GM23338 (cell line): Measurements from ENCODE around the gene CAPN10. TPM values are rescaled to one million over a fixed set of nuclear protein-coding genes. Genes with fewer than 3 reads are reported as not detected.

Experiments used
- ATAC-seq: fragments of 200-7000 bp; cut with Tn5 transposase; 3 replicates; pipeline ENCODE4 v1.9.1; 2020
- DNase-seq: peaks from one replicate; pipeline ENCODE4 v3.0.0-alpha.2; 2015; ENCODE audit warnings: low spot score
- H2AFZ ChIP-seq: fragments of 200-600 bp; sonication (generic); 2 replicates; pipeline ENCODE4 v1.8.0; 2016; ENCODE audit warnings: antibody characterized with exemption, mild to moderate bottlenecking, moderate library complexity
- H3F3A ChIP-seq: fragments of 200-600 bp; sonication (generic); replicated peaks from 2 replicates; pipeline ENCODE4 v1.8.0; 2017; ENCODE audit warnings: antibody characterized with exemption, mixed run types, low read depth
- H3K27ac ChIP-seq: fragments of 200-600 bp; sonication (generic); 2 replicates; pipeline ENCODE4 v1.6.1; 2016; ENCODE audit warnings: low read depth
- H3K27me3 ChIP-seq: fragments of 200-600 bp; sonication (generic); 2 replicates; pipeline ENCODE4 v1.8.0; 2016; ENCODE audit warnings: mild to moderate bottlenecking, mixed run types, moderate library complexity; ENCODE audit not compliant: insufficient read depth
- H3K36me3 ChIP-seq: fragments of 200-600 bp; sonication (generic); 2 replicates; pipeline ENCODE4 v1.8.0; 2016; ENCODE audit warnings: mild to moderate bottlenecking; ENCODE audit not compliant: insufficient read depth
- H3K4me1 ChIP-seq: fragments of 200-600 bp; sonication (generic); 2 replicates; pipeline ENCODE4 v1.8.0; 2016; ENCODE audit warnings: mild to moderate bottlenecking, moderate library complexity; ENCODE audit not compliant: insufficient read depth
- H3K4me2 ChIP-seq: fragments of 200-600 bp; sonication (generic); 2 replicates; pipeline ENCODE4 v1.7.1; 2017; ENCODE audit warnings: mixed run types
- H3K4me3 ChIP-seq: fragments of 200-600 bp; sonication (generic); 2 replicates; pipeline ENCODE4 v1.6.1; 2016; ENCODE audit warnings: mixed run types
- H3K79me2 ChIP-seq: fragments of 200-600 bp; sonication (generic); replicated peaks from 2 replicates; pipeline ENCODE4 v1.8.0; 2017; ENCODE audit warnings: mild to moderate bottlenecking; ENCODE audit not compliant: insufficient read depth
- H3K9me2 ChIP-seq: fragments of 200-600 bp; sonication (generic); 2 replicates; pipeline ENCODE4 v1.8.0; 2017; ENCODE audit not compliant: insufficient read depth
- H4K20me1 ChIP-seq: fragments of 200-600 bp; sonication (generic); replicated peaks from 2 replicates; pipeline ENCODE4 v1.8.0; 2017; ENCODE audit warnings: mild to moderate bottlenecking; ENCODE audit not compliant: insufficient read depth
- H3K27ac Mint-ChIP-seq: 2 replicates; pipeline ENCODE4 v1.8.0; 2020; ENCODE audit warnings: inconsistent platforms, mild to moderate bottlenecking, moderate library complexity, mixed read lengths
- H3K27me3 Mint-ChIP-seq: 3 replicates; pipeline ENCODE4 v1.8.0; 2022; ENCODE audit warnings: low read depth, mild to moderate bottlenecking, moderate library complexity, mixed read lengths, inconsistent platforms; ENCODE audit not compliant: insufficient read depth, poor library complexity
- H3K36me3 Mint-ChIP-seq: 3 replicates; pipeline ENCODE4 v1.8.0; 2021; ENCODE audit warnings: low read depth, mild to moderate bottlenecking, inconsistent platforms, moderate library complexity, mixed read lengths
- H3K4me1 Mint-ChIP-seq: 3 replicates; pipeline ENCODE4 v1.8.0; 2020; ENCODE audit warnings: mild to moderate bottlenecking, inconsistent platforms, mixed read lengths
- H3K4me3 Mint-ChIP-seq: 3 replicates; pipeline ENCODE4 v1.8.0; 2021; ENCODE audit warnings: moderate library complexity, mild to moderate bottlenecking, inconsistent platforms, mixed read lengths
- H3K9me3 Mint-ChIP-seq: 3 replicates; pipeline ENCODE4 v1.8.0; 2020; ENCODE audit warnings: moderate library complexity, mild to moderate bottlenecking, inconsistent platforms, mixed read lengths
- CREB1 ChIP-seq: fragments of 250-450 bp; sonication (Bioruptor Pico); IDR thresholded peaks from 2 replicates; pipeline ENCODE4 v1.5.0; 2020; ENCODE audit warnings: low read depth, mild to moderate bottlenecking, moderate library complexity
- EZH2phosphoT487 ChIP-seq: fragments of 200-600 bp; sonication (generic); IDR thresholded peaks from one replicate; pipeline ENCODE4 v1.8.1; 2018; ENCODE audit warnings: antibody characterized with exemption; ENCODE audit not compliant: unreplicated experiment
- JUNB ChIP-seq: IDR thresholded peaks from one replicate; pipeline ENCODE4 v1.6.1; 2016; ENCODE audit warnings: antibody characterized with exemption; ENCODE audit not compliant: unreplicated experiment
- POLR2AphosphoS5 ChIP-seq: IDR thresholded peaks from 2 replicates; pipeline ENCODE4 v1.6.1; 2016; ENCODE audit warnings: antibody characterized with exemption, low read depth
- STAT1 ChIP-seq: IDR thresholded peaks from one replicate; pipeline ENCODE4 v1.6.1; 2016; ENCODE audit warnings: antibody characterized with exemption; ENCODE audit not compliant: unreplicated experiment
- ZNF114 ChIP-seq: fragments of 250-450 bp; sonication (Bioruptor Pico); IDR thresholded peaks from 2 replicates; pipeline ENCODE4 v1.5.0; 2020; ENCODE audit warnings: mild to moderate bottlenecking, moderate library complexity
- ZNF331 ChIP-seq: fragments of 250-450 bp; sonication (Bioruptor Pico); IDR thresholded peaks from 2 replicates; pipeline ENCODE4 v1.5.0; 2020; ENCODE audit warnings: low read depth, mild to moderate bottlenecking, moderate library complexity
- polyA plus RNA-seq: library from polyadenylated mRNA; unstranded; fragments of >200 nt; fragmentation: Nextera tagmentation; extraction: Ambion mirVana; gene quantifications from 2 replicates; pipeline ENCODE4 v1.2.1, GENCODE V29; 2016
- total RNA-seq: library from RNA; depleted of rRNA; stranded (reverse); fragments of >200 nt; shearing (Covaris generic); gene quantifications from 2 replicates; pipeline ENCODE4 v1.2.3, GENCODE V29; 2014
- TF ChIP-seq, protein P1 (sequence below): IDR thresholded peaks from 2 replicates; pipeline ENCODE4 v1.6.1; 2016; ENCODE audit warnings: antibody characterized with exemption
- TF ChIP-seq, protein P2 (sequence below): IDR thresholded peaks from one replicate; pipeline ENCODE4 v1.6.1; 2018; ENCODE audit warnings: antibody characterized with exemption; ENCODE audit not compliant: unreplicated experiment
- TF ChIP-seq, protein P3 (sequence below): fragments of 250-450 bp; sonication (Bioruptor Pico); IDR thresholded peaks from 2 replicates; pipeline ENCODE4 v1.5.0; 2020; ENCODE audit warnings: mild to moderate bottlenecking, moderate library complexity

Gene CAPN10
- total and polyA plus RNA-seq, 2 experiments from 2014 or later, result 30.2 to 59.8 TPM

DNA sequence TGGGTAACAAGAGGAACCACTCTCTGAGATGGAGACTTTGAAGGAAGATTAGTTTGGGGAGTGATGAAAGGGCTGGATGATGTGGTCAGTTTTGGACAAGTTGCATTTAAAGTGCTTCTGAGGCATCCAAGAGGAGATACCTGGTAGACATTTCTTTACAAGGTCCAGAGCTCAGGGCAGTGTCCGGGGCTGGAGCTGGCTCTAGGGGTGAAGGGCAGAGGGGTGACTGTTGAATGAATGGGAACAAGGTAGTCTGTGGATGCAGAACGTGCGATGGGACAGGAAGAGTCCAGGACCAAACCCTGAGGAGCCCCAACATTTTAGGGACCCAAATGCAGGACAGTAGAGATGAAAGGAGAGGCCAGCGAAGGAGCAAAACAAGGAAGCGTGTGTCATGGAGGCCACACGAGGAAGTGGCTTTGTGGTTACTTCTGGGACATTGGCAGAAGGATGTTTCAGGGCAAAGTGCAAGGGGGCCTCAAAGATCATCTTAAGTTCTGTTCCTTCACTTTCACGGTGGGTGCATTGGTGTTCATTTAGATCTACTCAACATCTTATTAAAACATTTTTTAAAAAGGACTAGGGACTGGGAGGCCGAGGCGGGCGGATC lies 25.2 kb downstream of the CAPN10 start:
- no peak overlapping the region for H3K4me3 Mint-ChIP-seq
- ATAC-seq (no peak), DNase-seq (no peak)
- Histone ChIP-seq H2AFZ (no peak overlapping the region), H3K4me2 (no peak overlapping the region), H3K79me2 (no peaks in the 10 kb centered on the region), H3K9me2 (no peaks in the 10 kb centered on the region), H3K36me3 (no peaks in the 10 kb centered on the region), H3K27me3 (no peaks in the 10 kb centered on the region), H3K4me3 (no peak overlapping the region), H3F3A (no peaks in the 10 kb centered on the region), H3K27ac (no peak overlapping the region), H4K20me1 (no peaks in the 10 kb centered on the region), H3K4me1 (no peaks in the 10 kb centered on the region)
- no peak for TF ChIP-seq CREB1 (CRISPR knock-in tag)
- no peaks in the 10 kb centered on the region for H3K4me1 Mint-ChIP-seq
- no peak overlapping the region for H3K27ac Mint-ChIP-seq
- H3K27me3 Mint-ChIP-seq, result peaks cover under 1% of the 10 kb centered on the region
- H3K9me3 Mint-ChIP-seq, result peaks cover 10% of the 10 kb centered on the region
- H3K36me3 Mint-ChIP-seq, result peaks cover 25% of the 10 kb centered on the region

DNA sequence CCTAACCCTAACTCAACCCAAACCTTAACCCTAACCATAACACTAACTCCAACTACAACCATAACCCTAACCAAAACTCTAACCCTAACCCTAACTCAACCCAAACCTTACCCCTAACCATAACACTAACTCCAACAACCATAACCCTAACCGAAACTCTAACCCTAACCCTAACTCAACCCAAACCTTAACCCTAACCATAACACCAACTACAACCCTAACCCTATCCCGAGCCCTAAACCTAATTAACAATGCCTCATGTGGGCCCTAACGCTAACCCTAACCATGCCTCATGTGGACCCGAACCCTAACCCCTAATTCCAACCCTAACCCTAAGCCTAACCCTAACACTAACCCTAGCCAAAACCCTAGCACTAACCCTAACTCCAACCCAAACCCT lies 27.2 kb downstream of the CAPN10 start:
- no peak overlapping the region for H3K27ac Mint-ChIP-seq
- H3K36me3 ChIP-seq, result no peaks in the 10 kb centered on the region
- H3K4me3 ChIP-seq, result no peak overlapping the region
- no peak for ATAC-seq
- no peaks in the 10 kb centered on the region for H3F3A ChIP-seq
- H3K4me2 ChIP-seq, result no peak overlapping the region
- H2AFZ ChIP-seq, result no peak overlapping the region
- TF ChIP-seq CREB1 (CRISPR knock-in tag), result no peak
- no peak for TF ChIP-seq ZNF331 (CRISPR knock-in tag)
- TF ChIP-seq, protein P1, sequence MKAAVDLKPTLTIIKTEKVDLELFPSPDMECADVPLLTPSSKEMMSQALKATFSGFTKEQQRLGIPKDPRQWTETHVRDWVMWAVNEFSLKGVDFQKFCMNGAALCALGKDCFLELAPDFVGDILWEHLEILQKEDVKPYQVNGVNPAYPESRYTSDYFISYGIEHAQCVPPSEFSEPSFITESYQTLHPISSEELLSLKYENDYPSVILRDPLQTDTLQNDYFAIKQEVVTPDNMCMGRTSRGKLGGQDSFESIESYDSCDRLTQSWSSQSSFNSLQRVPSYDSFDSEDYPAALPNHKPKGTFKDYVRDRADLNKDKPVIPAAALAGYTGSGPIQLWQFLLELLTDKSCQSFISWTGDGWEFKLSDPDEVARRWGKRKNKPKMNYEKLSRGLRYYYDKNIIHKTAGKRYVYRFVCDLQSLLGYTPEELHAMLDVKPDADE, result no peak
- TF ChIP-seq STAT1, result no peak
- TF ChIP-seq POLR2AphosphoS5, result no peak
- TF ChIP-seq JUNB, result no peak
- TF ChIP-seq ZNF114 (CRISPR knock-in tag), result no peak
- TF ChIP-seq, protein P2, sequence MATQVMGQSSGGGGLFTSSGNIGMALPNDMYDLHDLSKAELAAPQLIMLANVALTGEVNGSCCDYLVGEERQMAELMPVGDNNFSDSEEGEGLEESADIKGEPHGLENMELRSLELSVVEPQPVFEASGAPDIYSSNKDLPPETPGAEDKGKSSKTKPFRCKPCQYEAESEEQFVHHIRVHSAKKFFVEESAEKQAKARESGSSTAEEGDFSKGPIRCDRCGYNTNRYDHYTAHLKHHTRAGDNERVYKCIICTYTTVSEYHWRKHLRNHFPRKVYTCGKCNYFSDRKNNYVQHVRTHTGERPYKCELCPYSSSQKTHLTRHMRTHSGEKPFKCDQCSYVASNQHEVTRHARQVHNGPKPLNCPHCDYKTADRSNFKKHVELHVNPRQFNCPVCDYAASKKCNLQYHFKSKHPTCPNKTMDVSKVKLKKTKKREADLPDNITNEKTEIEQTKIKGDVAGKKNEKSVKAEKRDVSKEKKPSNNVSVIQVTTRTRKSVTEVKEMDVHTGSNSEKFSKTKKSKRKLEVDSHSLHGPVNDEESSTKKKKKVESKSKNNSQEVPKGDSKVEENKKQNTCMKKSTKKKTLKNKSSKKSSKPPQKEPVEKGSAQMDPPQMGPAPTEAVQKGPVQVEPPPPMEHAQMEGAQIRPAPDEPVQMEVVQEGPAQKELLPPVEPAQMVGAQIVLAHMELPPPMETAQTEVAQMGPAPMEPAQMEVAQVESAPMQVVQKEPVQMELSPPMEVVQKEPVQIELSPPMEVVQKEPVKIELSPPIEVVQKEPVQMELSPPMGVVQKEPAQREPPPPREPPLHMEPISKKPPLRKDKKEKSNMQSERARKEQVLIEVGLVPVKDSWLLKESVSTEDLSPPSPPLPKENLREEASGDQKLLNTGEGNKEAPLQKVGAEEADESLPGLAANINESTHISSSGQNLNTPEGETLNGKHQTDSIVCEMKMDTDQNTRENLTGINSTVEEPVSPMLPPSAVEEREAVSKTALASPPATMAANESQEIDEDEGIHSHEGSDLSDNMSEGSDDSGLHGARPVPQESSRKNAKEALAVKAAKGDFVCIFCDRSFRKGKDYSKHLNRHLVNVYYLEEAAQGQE, result no peak
- TF ChIP-seq, protein P3, sequence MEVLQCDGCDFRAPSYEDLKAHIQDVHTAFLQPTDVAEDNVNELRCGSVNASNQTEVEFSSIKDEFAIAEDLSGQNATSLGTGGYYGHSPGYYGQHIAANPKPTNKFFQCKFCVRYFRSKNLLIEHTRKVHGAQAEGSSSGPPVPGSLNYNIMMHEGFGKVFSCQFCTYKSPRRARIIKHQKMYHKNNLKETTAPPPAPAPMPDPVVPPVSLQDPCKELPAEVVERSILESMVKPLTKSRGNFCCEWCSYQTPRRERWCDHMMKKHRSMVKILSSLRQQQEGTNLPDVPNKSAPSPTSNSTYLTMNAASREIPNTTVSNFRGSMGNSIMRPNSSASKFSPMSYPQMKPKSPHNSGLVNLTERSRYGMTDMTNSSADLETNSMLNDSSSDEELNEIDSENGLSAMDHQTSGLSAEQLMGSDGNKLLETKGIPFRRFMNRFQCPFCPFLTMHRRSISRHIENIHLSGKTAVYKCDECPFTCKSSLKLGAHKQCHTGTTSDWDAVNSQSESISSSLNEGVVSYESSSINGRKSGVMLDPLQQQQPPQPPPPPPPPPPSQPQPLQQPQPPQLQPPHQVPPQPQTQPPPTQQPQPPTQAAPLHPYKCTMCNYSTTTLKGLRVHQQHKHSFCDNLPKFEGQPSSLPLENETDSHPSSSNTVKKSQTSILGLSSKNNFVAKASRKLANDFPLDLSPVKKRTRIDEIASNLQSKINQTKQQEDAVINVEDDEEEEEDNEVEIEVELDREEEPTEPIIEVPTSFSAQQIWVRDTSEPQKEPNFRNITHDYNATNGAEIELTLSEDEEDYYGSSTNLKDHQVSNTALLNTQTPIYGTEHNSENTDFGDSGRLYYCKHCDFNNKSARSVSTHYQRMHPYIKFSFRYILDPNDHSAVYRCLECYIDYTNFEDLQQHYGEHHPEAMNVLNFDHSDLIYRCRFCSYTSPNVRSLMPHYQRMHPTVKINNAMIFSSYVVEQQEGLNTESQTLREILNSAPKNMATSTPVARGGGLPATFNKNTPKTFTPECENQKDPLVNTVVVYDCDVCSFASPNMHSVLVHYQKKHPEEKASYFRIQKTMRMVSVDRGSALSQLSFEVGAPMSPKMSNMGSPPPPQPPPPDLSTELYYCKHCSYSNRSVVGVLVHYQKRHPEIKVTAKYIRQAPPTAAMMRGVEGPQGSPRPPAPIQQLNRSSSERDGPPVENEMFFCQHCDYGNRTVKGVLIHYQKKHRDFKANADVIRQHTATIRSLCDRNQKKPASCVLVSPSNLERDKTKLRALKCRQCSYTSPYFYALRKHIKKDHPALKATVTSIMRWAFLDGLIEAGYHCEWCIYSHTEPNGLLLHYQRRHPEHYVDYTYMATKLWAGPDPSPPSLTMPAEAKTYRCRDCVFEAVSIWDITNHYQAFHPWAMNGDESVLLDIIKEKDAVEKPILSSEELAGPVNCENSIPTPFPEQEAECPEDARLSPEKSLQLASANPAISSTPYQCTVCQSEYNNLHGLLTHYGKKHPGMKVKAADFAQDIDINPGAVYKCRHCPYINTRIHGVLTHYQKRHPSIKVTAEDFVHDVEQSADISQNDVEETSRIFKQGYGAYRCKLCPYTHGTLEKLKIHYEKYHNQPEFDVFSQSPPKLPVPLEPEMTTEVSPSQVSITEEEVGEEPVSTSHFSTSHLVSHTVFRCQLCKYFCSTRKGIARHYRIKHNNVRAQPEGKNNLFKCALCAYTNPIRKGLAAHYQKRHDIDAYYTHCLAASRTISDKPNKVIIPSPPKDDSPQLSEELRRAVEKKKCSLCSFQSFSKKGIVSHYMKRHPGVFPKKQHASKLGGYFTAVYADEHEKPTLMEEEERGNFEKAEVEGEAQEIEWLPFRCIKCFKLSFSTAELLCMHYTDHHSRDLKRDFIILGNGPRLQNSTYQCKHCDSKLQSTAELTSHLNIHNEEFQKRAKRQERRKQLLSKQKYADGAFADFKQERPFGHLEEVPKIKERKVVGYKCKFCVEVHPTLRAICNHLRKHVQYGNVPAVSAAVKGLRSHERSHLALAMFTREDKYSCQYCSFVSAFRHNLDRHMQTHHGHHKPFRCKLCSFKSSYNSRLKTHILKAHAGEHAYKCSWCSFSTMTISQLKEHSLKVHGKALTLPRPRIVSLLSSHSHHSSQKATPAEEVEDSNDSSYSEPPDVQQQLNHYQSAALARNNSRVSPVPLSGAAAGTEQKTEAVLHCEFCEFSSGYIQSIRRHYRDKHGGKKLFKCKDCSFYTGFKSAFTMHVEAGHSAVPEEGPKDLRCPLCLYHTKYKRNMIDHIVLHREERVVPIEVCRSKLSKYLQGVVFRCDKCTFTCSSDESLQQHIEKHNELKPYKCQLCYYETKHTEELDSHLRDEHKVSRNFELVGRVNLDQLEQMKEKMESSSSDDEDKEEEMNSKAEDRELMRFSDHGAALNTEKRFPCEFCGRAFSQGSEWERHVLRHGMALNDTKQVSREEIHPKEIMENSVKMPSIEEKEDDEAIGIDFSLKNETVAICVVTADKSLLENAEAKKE (CRISPR knock-in tag), result no peak
- no peak for TF ChIP-seq EZH2phosphoT487
- H3K79me2 ChIP-seq, result no peaks in the 10 kb centered on the region
- no peak overlapping the region for H3K27ac ChIP-seq
- no peaks in the 10 kb centered on the region for H3K27me3 ChIP-seq
- peaks cover 2% of the 10 kb centered on the region for H3K27me3 Mint-ChIP-seq
- DNase-seq, result no peak
- H3K36me3 Mint-ChIP-seq, result peaks cover 36% of the 10 kb centered on the region
- no peak overlapping the region for H3K4me3 Mint-ChIP-seq
- H3K4me1 Mint-ChIP-seq, result no peaks in the 10 kb centered on the region
- H3K9me2 ChIP-seq, result no peaks in the 10 kb centered on the region
- H3K9me3 Mint-ChIP-seq, result peaks cover 26% of the 10 kb centered on the region
- no peaks in the 10 kb centered on the region for H4K20me1 ChIP-seq
- no peaks in the 10 kb centered on the region for H3K4me1 ChIP-seq
